ENCODE data around the gene ABTB2. TPM values are rescaled to one million over a fixed set of nuclear protein-coding genes. Genes with fewer than 3 reads are reported as not detected.
A peak's percentile ranks its signal among the peaks of the same experiment; 100 is the strongest.

The ABTB2 gene
- total RNA-seq, 1 donor from 2014 or later = 72.8 TPM

DNA sequence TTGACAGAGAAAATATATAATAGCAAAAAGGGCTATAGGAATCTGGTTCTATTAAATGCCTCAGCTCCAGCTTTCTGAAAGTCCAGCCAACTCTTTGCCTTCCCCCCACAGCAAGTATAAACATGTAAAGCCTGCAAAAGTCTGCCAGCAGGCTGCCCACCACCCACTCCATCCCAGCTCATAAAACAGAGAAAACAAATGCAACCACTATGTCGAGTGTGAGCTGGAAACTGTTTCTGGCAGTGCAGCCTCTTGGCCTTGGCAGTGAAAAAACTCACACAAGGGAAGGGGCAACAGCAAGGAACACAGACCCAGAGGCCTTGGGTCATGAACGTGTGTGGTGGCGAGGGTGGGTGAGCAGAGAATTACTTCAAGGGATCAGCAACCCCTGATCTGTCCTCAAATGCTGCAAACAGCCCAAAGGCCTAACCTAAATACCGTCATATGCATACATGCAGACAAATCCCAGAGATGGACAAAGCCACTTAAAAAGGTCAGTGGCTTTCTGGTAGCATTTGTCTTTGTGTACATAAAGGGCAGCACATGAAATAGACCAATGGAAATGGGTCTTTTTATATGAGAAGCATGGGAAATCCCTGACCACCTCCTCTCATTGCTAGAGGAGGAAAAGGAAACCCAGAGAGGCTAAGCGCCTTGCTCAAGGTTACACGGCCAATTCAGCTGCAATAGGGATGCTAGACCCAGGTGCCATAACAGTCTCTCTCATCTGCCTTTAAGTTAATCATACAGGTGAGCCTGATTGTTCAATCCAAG is 177.6 kb downstream of the ABTB2 start:
- no peak overlapping the region for H3K4me3 Mint-ChIP-seq (ENCODE audit: unreplicated experiment)
- TF ChIP-seq, protein P1, sequence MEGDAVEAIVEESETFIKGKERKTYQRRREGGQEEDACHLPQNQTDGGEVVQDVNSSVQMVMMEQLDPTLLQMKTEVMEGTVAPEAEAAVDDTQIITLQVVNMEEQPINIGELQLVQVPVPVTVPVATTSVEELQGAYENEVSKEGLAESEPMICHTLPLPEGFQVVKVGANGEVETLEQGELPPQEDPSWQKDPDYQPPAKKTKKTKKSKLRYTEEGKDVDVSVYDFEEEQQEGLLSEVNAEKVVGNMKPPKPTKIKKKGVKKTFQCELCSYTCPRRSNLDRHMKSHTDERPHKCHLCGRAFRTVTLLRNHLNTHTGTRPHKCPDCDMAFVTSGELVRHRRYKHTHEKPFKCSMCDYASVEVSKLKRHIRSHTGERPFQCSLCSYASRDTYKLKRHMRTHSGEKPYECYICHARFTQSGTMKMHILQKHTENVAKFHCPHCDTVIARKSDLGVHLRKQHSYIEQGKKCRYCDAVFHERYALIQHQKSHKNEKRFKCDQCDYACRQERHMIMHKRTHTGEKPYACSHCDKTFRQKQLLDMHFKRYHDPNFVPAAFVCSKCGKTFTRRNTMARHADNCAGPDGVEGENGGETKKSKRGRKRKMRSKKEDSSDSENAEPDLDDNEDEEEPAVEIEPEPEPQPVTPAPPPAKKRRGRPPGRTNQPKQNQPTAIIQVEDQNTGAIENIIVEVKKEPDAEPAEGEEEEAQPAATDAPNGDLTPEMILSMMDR (IDR thresholded peaks at IDR 0.05; ENCODE audit: unreplicated experiment) = no peak
- no peak overlapping the region for H3K27ac Mint-ChIP-seq (ENCODE audit: unreplicated experiment)
- peaks cover 47% of the 10 kb centered on the region for H3K4me1 Mint-ChIP-seq (ENCODE audit: unreplicated experiment)
- H3K36me3 Mint-ChIP-seq (ENCODE audit: low read depth, unreplicated experiment) = peaks cover 21% of the 10 kb centered on the region
- H3K27me3 Mint-ChIP-seq (ENCODE audit: unreplicated experiment) = peaks cover 14% of the 10 kb centered on the region
- no peaks in the 10 kb centered on the region for H3K9me3 Mint-ChIP-seq (ENCODE audit: unreplicated experiment)
- DNase-seq (ENCODE audit: low spot score) = no peak

DNA sequence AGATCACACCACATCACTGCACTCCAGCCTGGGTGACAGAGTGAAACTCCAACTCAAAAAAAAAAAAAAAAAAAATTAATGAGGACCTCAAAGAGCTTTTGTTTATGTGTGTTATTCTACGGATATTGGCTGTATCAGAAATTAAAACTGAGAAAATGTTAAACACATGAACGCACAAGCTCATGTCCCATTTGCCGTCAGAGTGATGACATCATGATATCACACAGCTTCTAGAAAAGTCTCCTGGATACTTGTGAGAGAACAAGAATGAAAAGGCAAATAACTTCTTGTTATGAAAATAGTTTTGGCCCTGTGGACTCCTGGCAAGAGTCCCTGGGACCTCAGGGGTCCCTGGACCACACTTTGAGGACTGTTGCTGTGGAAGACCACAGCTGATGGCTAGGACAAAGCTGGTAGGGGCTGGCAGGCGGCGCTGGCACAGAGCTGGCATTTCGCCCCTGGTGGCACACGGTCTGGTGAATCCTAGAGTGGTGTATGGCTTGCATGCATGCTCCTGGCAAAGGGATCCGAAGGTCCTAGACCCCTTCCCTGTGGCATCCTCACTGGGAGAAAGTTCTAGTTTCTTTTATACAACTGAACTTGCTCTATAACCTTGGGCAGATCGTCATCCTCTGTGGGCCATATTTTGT is 178.7 kb downstream of the ABTB2 start:
- H3K27ac Mint-ChIP-seq (ENCODE audit: unreplicated experiment) = no peak overlapping the region
- no peak for DNase-seq (ENCODE audit: low spot score)
- H3K9me3 Mint-ChIP-seq (ENCODE audit: unreplicated experiment) = no peaks in the 10 kb centered on the region
- peaks cover 21% of the 10 kb centered on the region for H3K36me3 Mint-ChIP-seq (ENCODE audit: low read depth, unreplicated experiment)
- H3K4me3 Mint-ChIP-seq (ENCODE audit: unreplicated experiment) = no peak overlapping the region
- TF ChIP-seq, protein P1 (IDR thresholded peaks at IDR 0.05; ENCODE audit: unreplicated experiment) = no peak
- H3K4me1 Mint-ChIP-seq (ENCODE audit: unreplicated experiment) = peaks cover 41% of the 10 kb centered on the region
- peaks cover 16% of the 10 kb centered on the region for H3K27me3 Mint-ChIP-seq (ENCODE audit: unreplicated experiment)

GRCh38 chr11:34178209-34178821 is 179.5 kb downstream of the ABTB2 start:
- TF ChIP-seq, protein P1 (IDR thresholded peaks at IDR 0.05; ENCODE audit: unreplicated experiment) = no peak
- no peak for DNase-seq (ENCODE audit: low spot score)
- Mint-ChIP-seq H3K4me1 (ENCODE audit: unreplicated experiment) (peaks cover 36% of the 10 kb centered on the region), H3K9me3 (ENCODE audit: unreplicated experiment) (no peaks in the 10 kb centered on the region), H3K4me3 (ENCODE audit: unreplicated experiment) (no peak overlapping the region), H3K36me3 (ENCODE audit: low read depth, unreplicated experiment) (peaks cover 17% of the 10 kb centered on the region), H3K27ac (ENCODE audit: unreplicated experiment) (no peak overlapping the region), H3K27me3 (ENCODE audit: unreplicated experiment) (peaks cover 13% of the 10 kb centered on the region)

DNA sequence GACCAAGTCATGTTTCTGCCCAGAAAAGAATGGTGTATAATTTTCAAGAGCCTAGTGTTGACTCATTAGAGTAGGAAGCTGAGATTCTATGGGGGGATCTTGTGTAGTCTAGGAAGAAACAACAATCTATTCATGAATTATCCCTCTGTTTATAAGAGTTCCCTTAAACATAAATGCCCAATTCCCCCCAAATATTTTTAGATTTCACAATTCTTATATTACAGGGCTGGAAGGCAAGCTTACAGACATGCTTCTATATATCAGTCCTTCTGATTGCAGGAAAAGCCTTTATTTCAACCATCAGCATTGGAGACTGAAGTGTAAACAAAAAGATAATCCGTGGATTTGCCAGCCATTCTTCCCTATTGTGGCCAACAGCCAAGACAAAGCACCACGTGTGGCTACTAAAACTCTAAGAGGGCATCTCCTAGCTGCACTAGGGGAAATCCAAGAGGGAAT is 181.0 kb downstream of the ABTB2 start:
- H3K4me3 Mint-ChIP-seq (ENCODE audit: unreplicated experiment) = peak overlapping the region; percentile 1
- TF ChIP-seq, protein P1 (IDR thresholded peaks at IDR 0.05; ENCODE audit: unreplicated experiment) = no peak
- H3K36me3 Mint-ChIP-seq (ENCODE audit: low read depth, unreplicated experiment) = peaks cover 19% of the 10 kb centered on the region
- H3K27ac Mint-ChIP-seq (ENCODE audit: unreplicated experiment) = peak overlapping the region; percentile 0
- H3K9me3 Mint-ChIP-seq (ENCODE audit: unreplicated experiment) = no peaks in the 10 kb centered on the region
- no peak for DNase-seq (ENCODE audit: low spot score)
- H3K27me3 Mint-ChIP-seq (ENCODE audit: unreplicated experiment) = peaks cover 7% of the 10 kb centered on the region
- peaks cover 29% of the 10 kb centered on the region for H3K4me1 Mint-ChIP-seq (ENCODE audit: unreplicated experiment)
